ENCODE measurements around the gene AHCYL2.
A peak's percentile ranks its signal among the peaks of the same experiment; 100 is the strongest.
"Not testable (repeated sequence)": the region's sequence is repeated elsewhere in the genome, so short reads cannot be mapped to it uniquely, and the experiment has no call there.

Gene AHCYL2

GRCh38 chr7:129433847-129434674 lies 209.2 kb downstream of the AHCYL2 start, which contains the start of gene STRIP2:
TSS of gene STRIP2 (plus strand) at chr7:129434432. CDS start at chr7:129434473, 41 bp downstream.
- peak; percentile 73 to 74 for DNase-seq

GRCh38 chr7:129434675-129435318 lies 210.0 kb downstream of the AHCYL2 start:
- no peak for DNase-seq

GRCh38 chr7:129435414-129435829 lies 210.6 kb downstream of the AHCYL2 start:
- no peak for DNase-seq

- DNase-seq = no peak
These were observed 211.6 kb downstream of the AHCYL2 start for GRCh38 chr7:129436335-129436923.

GRCh38 chr7:129437190-129437589 lies 212.4 kb downstream of the AHCYL2 start:
- DNase-seq = no peak

GRCh38 chr7:129438281-129438838 lies 213.5 kb downstream of the AHCYL2 start:
- no peak for DNase-seq

- DNase-seq = peak; percentile 37 to 53
These were observed 214.2 kb downstream of the AHCYL2 start for GRCh38 chr7:129438839-129439651.

GRCh38 chr7:129439963-129440625 lies 215.3 kb downstream of the AHCYL2 start:
- DNase-seq = no peak

- no peak for DNase-seq
These were observed 218.8 kb downstream of the AHCYL2 start for GRCh38 chr7:129443612-129444011.

- not testable (repeated sequence) for DNase-seq
These were observed 219.9 kb downstream of the AHCYL2 start for GRCh38 chr7:129444776-129445175.

- not testable (repeated sequence) for DNase-seq
These were observed 222.1 kb downstream of the AHCYL2 start for GRCh38 chr7:129446925-129447324.

GRCh38 chr7:129447445-129447844 lies 222.6 kb downstream of the AHCYL2 start:
- DNase-seq = not testable (repeated sequence)

GRCh38 chr7:129448608-129449007 lies 223.8 kb downstream of the AHCYL2 start:
- DNase-seq = not testable (repeated sequence)

GRCh38 chr7:129450295-129450694 lies 225.5 kb downstream of the AHCYL2 start:
- no peak for DNase-seq

GRCh38 chr7:129452589-129453231 lies 227.9 kb downstream of the AHCYL2 start:
- no peak for DNase-seq

GRCh38 chr7:129453510-129454248 lies 228.8 kb downstream of the AHCYL2 start:
- no peak for DNase-seq

- no peak for DNase-seq
These were observed 229.4 kb downstream of the AHCYL2 start for GRCh38 chr7:129454249-129454551.

GRCh38 chr7:129456421-129456820 lies 231.6 kb downstream of the AHCYL2 start:
- no peak for DNase-seq

- DNase-seq = no peak
These were observed 232.3 kb downstream of the AHCYL2 start for GRCh38 chr7:129457101-129457500.

- no peak for DNase-seq
These were observed 233.3 kb downstream of the AHCYL2 start for GRCh38 chr7:129458171-129458570.

GRCh38 chr7:129461809-129462208 lies 237.0 kb downstream of the AHCYL2 start:
- DNase-seq = no peak
